K562 (cell line): ENCODE data around the gene FXYD1. TPM values are rescaled to one million over a fixed set of nuclear protein-coding genes. Genes with fewer than 3 reads are reported as not detected.

Source experiments
- ATAC-seq: fragments of 200-7000 bp; cut with Tn5 transposase; 3 replicates; pipeline ENCODE4 v1.9.1; 2020; ENCODE audit warnings: moderate library complexity
- BruUV-seq: library from RNA; stranded (reverse); fragments of 400-500 nt; replicated peaks from 2 replicates; lab custom pipeline; 2021; lab: Mats Ljungman, UMichigan
- CTCF ChIA-PET: fragments of 300-600 bp; formaldehyde crosslinking; extraction: SDS; loops from one replicate; lab custom pipeline; 2021; ENCODE audit warnings: low intra/inter-chr PET ratio; lab: Yijun Ruan, JAX
- POLR2A ChIA-PET: fragments of 300-600, 350-650 bp; sonication (Branson Sonifier 250); formaldehyde crosslinking; extraction: SDS; loops from one replicate; lab custom pipeline; 2021; ENCODE audit warnings: antibody characterized with exemption, inconsistent platforms; lab: Yijun Ruan, JAX
- DNase-seq, 4 experiments: peaks; one replicate each; pipeline versions ENCODE4 v3.0.0 to v3.0.0-alpha.2; 2011 to 2018; ENCODE audit warnings: low spot score in 3 of 4, mixed read lengths in 3 of 4; ENCODE audit errors: extremely low read depth in 1 of 4
- FAIRE-seq: peaks from 2 replicates; lab custom pipeline; 2011; peaks lifted over from hg19 to GRCh38; lab: Jason Lieb, UNC
- H2AFZ ChIP-seq: 2 replicates; pipeline ENCODE4 v1.6.0; 2011; ENCODE audit warnings: low read depth, low read length, control low read depth, inconsistent platforms
- H3K27ac ChIP-seq: fragments of 200-600 bp; 3 replicates; pipeline ENCODE4 v1.8.0; 2011; ENCODE audit warnings: low read depth, mild to moderate bottlenecking, control low read depth, inconsistent platforms, low read length, moderate library complexity, mixed read lengths; ENCODE audit errors: extremely low read depth
- H3K27me3 ChIP-seq, 2 experiments: fragments of 300-600 bp in 1 of 2; 2 replicates in 1 of 2; 3 replicates in 1 of 2; pipeline versions ENCODE4 v1.6.0 to v1.8.0; 2011; ENCODE audit warnings: inconsistent platforms in 2 of 2, low read length in 2 of 2, mild to moderate bottlenecking in 1 of 2, mixed read lengths in 1 of 2, moderate library complexity in 1 of 2; ENCODE audit not compliant: control insufficient read depth in 2 of 2, insufficient read depth in 2 of 2
- H3K36me3 ChIP-seq: fragments of 300-600 bp; 3 replicates; pipeline ENCODE4 v1.8.0; 2011; ENCODE audit warnings: mild to moderate bottlenecking, low read length, inconsistent platforms; ENCODE audit not compliant: control insufficient read depth, insufficient read depth
- H3K4me1 ChIP-seq, 2 experiments: fragments of 200-600 bp in 1 of 2; replicated peaks in 1 of 2; 2 replicates in 1 of 2; 3 replicates in 1 of 2; pipeline versions ENCODE4 v1.5.1 to v1.8.0; 2011; ENCODE audit warnings: inconsistent platforms in 2 of 2, low read length in 2 of 2, mild to moderate bottlenecking in 1 of 2, mixed read lengths in 1 of 2, moderate library complexity in 1 of 2; ENCODE audit not compliant: control insufficient read depth in 2 of 2, insufficient read depth in 2 of 2
- H3K4me2 ChIP-seq: 2 replicates; pipeline ENCODE4 v1.6.1; 2011; ENCODE audit warnings: low read length, control low read depth, inconsistent platforms, mixed read lengths; ENCODE audit not compliant: insufficient read depth
- H3K4me3 ChIP-seq: fragments of 200-600 bp; sonication (generic), shearing (Covaris generic); 2 replicates; pipeline ENCODE4 v1.5.1; 2016; ENCODE audit warnings: control low read depth, inconsistent platforms
- H3K79me2 ChIP-seq: fragments of 200-600 bp; 3 replicates; pipeline ENCODE4 v1.8.0; 2011; ENCODE audit warnings: low read length, inconsistent platforms; ENCODE audit not compliant: control insufficient read depth, insufficient read depth
- H3K9ac ChIP-seq, 2 experiments: 2 replicates each; pipeline versions ENCODE4 v1.6.0 to v1.6.1; 2011; ENCODE audit warnings: low read depth in 2 of 2, low read length in 2 of 2, control low read depth in 1 of 2, inconsistent platforms in 1 of 2, mild to moderate bottlenecking in 1 of 2, mixed read lengths in 1 of 2; ENCODE audit not compliant: insufficient read depth in 1 of 2
- H3K9me1 ChIP-seq: one replicate; pipeline ENCODE4 v1.6.0; 2011; ENCODE audit warnings: inconsistent platforms, mild to moderate bottlenecking, low read length, moderate library complexity; ENCODE audit not compliant: control insufficient read depth, insufficient read depth
- H3K9me3 ChIP-seq: replicated peaks from 2 replicates; pipeline ENCODE4 v1.5.1; 2011; ENCODE audit warnings: low read depth, low read length, inconsistent platforms; ENCODE audit not compliant: control insufficient read depth, insufficient read depth
- H4K20me1 ChIP-seq: replicated peaks from 2 replicates; pipeline ENCODE4 v1.6.1; 2011; ENCODE audit warnings: low read length, inconsistent platforms, mixed read lengths; ENCODE audit not compliant: control insufficient read depth, insufficient read depth
- BCOR ChIP-seq: fragments of 450-650 bp; IDR thresholded peaks from 2 replicates; pipeline ENCODE4 v1.6.1; 2016
- BRCA1 ChIP-seq, 2 experiments: fragments of 450-650 bp in 1 of 2; sonication (generic) in 1 of 2; formaldehyde crosslinking in 1 of 2; IDR thresholded peaks; 2 replicates each; pipeline versions ENCODE4 v1.5.0 to v1.6.1; 2017 to 2020; ENCODE audit warnings: mild to moderate bottlenecking in 1 of 2, missing genetic modification reagents in 1 of 2
- CEBPG ChIP-seq, 3 experiments: fragments of 200-800 bp in 1 of 3; sonication (Bioruptor generic) in 1 of 3; sonication (generic) in 1 of 3; formaldehyde crosslinking in 1 of 3; IDR thresholded peaks in 2 of 3; conservative IDR thresholded peaks in 1 of 3; 2 replicates each; pipeline versions ENCODE4 v1.6.1 to v1.8.0; 2016 to 2022; ENCODE audit warnings: missing compliant biosample characterization in 2 of 3, missing genetic modification characterization in 2 of 3, mild to moderate bottlenecking in 1 of 3, missing genetic modification reagents in 1 of 3
- PRPF4 ChIP-seq: fragments of 200-400 bp; formaldehyde crosslinking; IDR thresholded peaks from one replicate; pipeline ENCODE4 v1.6.1; 2017; ENCODE audit warnings: low read length, low read depth, mild to moderate bottlenecking; ENCODE audit not compliant: insufficient read depth, poor library complexity, severe bottlenecking
- PURB ChIP-seq: sonication (generic); formaldehyde crosslinking; IDR thresholded peaks from 2 replicates; pipeline ENCODE4 v1.9.0; 2021; ENCODE audit warnings: low read depth, mild to moderate bottlenecking, missing genetic modification reagents
- SMARCA5 ChIP-seq: fragments of 450-650 bp; IDR thresholded peaks from 2 replicates; pipeline ENCODE4 v1.6.1; 2016
- STAT5B ChIP-seq: fragments of 250-450 bp; sonication (Bioruptor Pico); IDR thresholded peaks from 2 replicates; pipeline ENCODE4 v1.8.0; 2021; ENCODE audit warnings: mild to moderate bottlenecking, inconsistent platforms
- TCF3 ChIP-seq: sonication (generic); formaldehyde crosslinking; IDR thresholded peaks from 2 replicates; pipeline ENCODE4 v1.4.0; 2020; ENCODE audit warnings: mild to moderate bottlenecking, missing genetic modification reagents
- YY1 ChIP-seq, 3 experiments: IDR thresholded peaks; 2 replicates each; pipeline ENCODE4 v1.6.1; 2011; ENCODE audit warnings: low read length in 2 of 3, mild to moderate bottlenecking in 2 of 3, moderate library complexity in 2 of 3, borderline replicate concordance in 1 of 3, control low read depth in 1 of 3, low read depth in 1 of 3; ENCODE audit not compliant: insufficient read depth in 3 of 3, insufficient replicate concordance in 2 of 3, control insufficient read depth in 1 of 3, insufficient read length in 1 of 3; ENCODE audit errors: extremely low read depth in 1 of 3
- ZNF174 ChIP-seq: fragments of 250-450 bp; sonication (Bioruptor Pico); IDR thresholded peaks from 2 replicates; pipeline ENCODE4 v1.4.0; 2020; ENCODE audit warnings: mild to moderate bottlenecking
- ZNF324 ChIP-seq: fragments of 250-450 bp; sonication (Bioruptor Pico); IDR thresholded peaks from 2 replicates; pipeline ENCODE4 v1.4.0; 2020; ENCODE audit warnings: mild to moderate bottlenecking
- ZNF436 ChIP-seq: fragments of 250-450, 450-650 bp; sonication (Bioruptor Pico); formaldehyde crosslinking; IDR thresholded peaks from 2 replicates; pipeline ENCODE4 v1.7.0; 2020; ENCODE audit warnings: mild to moderate bottlenecking
- WGBS: fragments of 100-300 bp; shearing (Covaris generic); methylation state at CpG from one replicate; pipeline ENCODE4 v1.1.6; 2016; ENCODE audit warnings: low coverage, mixed read lengths; ENCODE audit not compliant: insufficient coverage; ENCODE audit errors: missing lambda C conversion rate; 5-methylcytosine and 5-hydroxymethylcytosine counted together
- in situ Hi-C: fragments of 300-500 bp; cut with MboI; formaldehyde crosslinking; loops from 4 replicates; pipeline ENCODE4 v1.15.0; 2018; ENCODE audit warnings: inconsistent platforms, mixed read lengths
- intact Hi-C: fragments of 100-400 bp; cut with micrococcal nuclease; formaldehyde crosslinking; loops from 2 replicates; pipeline ENCODE4 v1.14.2; 2022
- polyA plus RNA-seq, 8 experiments: library from polyadenylated mRNA; depleted of rRNA in 4 of 8; stranded (reverse) in 5 of 8; unstranded in 3 of 8; fragments of >200 nt; fragmentation: Nextera tagmentation in 2 of 8; fragmentation: Illumina TruSeq in 1 of 8; extraction: Ambion mirVana in 2 of 8; extraction: Trizol in 1 of 8; gene quantifications; 2 replicates each; pipeline versions ENCODE4 v1.2.1 to v1.2.3, GENCODE V29; 2011 to 2014; ENCODE audit warnings: inconsistent platforms in 1 of 8, missing spikeins in 1 of 8
- total RNA-seq, 7 experiments: library from RNA; depleted of rRNA in 6 of 7; stranded (reverse); fragments of >200 nt in 6 of 7; fragmentation: Illumina TruSeq in 2 of 7; extraction: Trizol in 2 of 7; gene quantifications; 2 replicates each; pipeline versions ENCODE4 v1.2.1 to v1.2.3, GENCODE V29; 2011 to 2021; ENCODE audit warnings: low replicate concordance in 1 of 7
- TF ChIP-seq, protein P1 (sequence below): sonication (generic); formaldehyde crosslinking; IDR thresholded peaks from 2 replicates; pipeline ENCODE4 v1.8.0; 2022; ENCODE audit warnings: mild to moderate bottlenecking, low read depth, missing genetic modification reagents
- TF ChIP-seq, protein P2 (sequence below): sonication (generic); formaldehyde crosslinking; IDR thresholded peaks from 2 replicates; pipeline ENCODE4 v1.8.0; 2022; ENCODE audit warnings: mild to moderate bottlenecking, missing genetic modification reagents

Gene FXYD1
- total and polyA plus RNA-seq, 9 of the 15 experiments (the other 6 are each of a cell fraction or from before 2014, with no cell fraction given), result 0.40 to 3.2 (median 1.8) TPM; not detected in 3

DNA sequence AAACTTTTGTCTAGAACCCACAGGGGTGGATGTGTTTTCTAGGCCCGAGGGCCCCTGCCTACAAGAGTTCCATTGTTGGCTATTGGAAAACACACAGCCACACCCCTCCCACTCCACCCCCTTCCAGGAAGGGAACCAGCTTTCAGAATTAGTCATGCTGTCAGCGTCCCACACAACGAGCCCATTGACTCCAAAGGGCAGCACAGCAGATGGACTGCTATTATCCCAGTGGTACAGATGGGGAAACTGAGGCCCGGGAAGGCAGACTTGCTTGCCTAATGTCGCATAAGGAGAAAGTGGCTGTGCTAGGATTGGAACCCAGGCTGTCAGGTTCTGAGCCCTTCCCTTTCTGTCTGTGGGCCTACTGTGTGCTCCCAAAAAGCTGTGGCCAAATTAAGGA lies 31.1 kb upstream of the FXYD1 start (continued):
- TF ChIP-seq YY1 (IDR thresholded peaks at IDR 0.05; ENCODE audit: borderline replicate concordance in 1 of 3, control insufficient read depth in 1 of 3, extremely low read depth in 1 of 3, insufficient read depth in 3 of 3, insufficient read length in 1 of 3, insufficient replicate concordance in 2 of 3, low read depth in 1 of 3, low read length in 2 of 3) (no peak), TCF3 (CRISPR knock-in tag) (no peak), BCOR (peak; percentile 85), SMARCA5 (0 out of 2 replicates have a peak, but pooled peaks have one; percentile 53), ZNF174 (CRISPR knock-in tag) (no peak), ZNF324 (CRISPR knock-in tag) (no peak)
- TF ChIP-seq, protein P1, sequence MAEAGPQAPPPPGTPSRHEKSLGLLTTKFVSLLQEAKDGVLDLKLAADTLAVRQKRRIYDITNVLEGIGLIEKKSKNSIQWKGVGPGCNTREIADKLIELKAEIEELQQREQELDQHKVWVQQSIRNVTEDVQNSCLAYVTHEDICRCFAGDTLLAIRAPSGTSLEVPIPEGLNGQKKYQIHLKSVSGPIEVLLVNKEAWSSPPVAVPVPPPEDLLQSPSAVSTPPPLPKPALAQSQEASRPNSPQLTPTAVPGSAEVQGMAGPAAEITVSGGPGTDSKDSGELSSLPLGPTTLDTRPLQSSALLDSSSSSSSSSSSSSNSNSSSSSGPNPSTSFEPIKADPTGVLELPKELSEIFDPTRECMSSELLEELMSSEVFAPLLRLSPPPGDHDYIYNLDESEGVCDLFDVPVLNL (CRISPR knock-in tag), result no peak

DNA sequence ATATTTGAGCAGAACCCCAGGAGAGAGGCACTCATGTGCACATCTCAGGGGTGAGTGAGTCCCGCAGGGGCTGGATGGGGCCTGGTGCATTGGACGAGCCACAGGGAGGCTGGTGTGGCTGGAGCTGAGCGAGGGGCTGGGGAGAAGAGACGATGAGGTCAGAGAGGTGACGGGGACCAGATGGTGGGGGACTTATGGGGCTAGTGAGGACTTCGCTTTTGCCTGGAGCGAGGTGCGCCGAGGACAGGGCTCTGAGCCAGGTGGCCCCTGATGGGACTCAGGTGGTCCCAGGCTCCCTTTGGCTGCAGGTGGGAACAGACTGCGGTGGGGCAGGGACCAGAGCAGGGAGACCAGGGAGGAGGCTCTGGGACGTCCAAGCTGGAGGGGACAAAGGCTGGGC lies 29.9 kb upstream of the FXYD1 start:
- POLR2A ChIA-PET, result interaction anchor here (0.6 kb wide), 1 partner anchor 11 kb away, joined by 3 read pairs; no protein-coding TSS in a partner anchor
- intact Hi-C loops, result no loop called here
- in situ Hi-C loops, result no loop called here
- Histone ChIP-seq H3K27me3 (no peaks in the 10 kb centered on the region), H4K20me1 (no peaks in the 10 kb centered on the region), H3K4me2 (no peak overlapping the region), H3K27ac (no peak overlapping the region), H3K9me3 (peaks cover 7% of the 10 kb centered on the region), H3K79me2 (no peaks in the 10 kb centered on the region), H3K9me1 (no peaks in the 10 kb centered on the region), H3K36me3 (no peaks in the 10 kb centered on the region), H3K9ac (no peak overlapping the region; a peak in 1 of 4 replicates), H2AFZ (no peak overlapping the region), H3K4me1 (peaks cover 22 to 42% of the 10 kb centered on the region in 2 experiments), H3K4me3 (no peak overlapping the region)
- FAIRE-seq (no peak), ATAC-seq (no peak), DNase-seq (no peak)
- 79% methylated on average over 7 of the region's 11 CpGs for WGBS
- TF ChIP-seq PRPF4 (no peak), BRCA1 (IDR thresholded peaks at IDR 0.05) (no peak), BRCA1 (CRISPR knock-in tag; IDR thresholded peaks at IDR 0.05) (no peak), PURB (no peak), STAT5B (CRISPR knock-in tag) (no peak), ZNF436 (CRISPR knock-in tag) (no peak), CEBPG (CRISPR knock-in tag; IDR thresholded peaks at IDR 0.05) (no peak), CEBPG (tag; conservative IDR thresholded peaks at IDR 0.05 in 1 of 2, IDR thresholded peaks at IDR 0.05 in 1 of 2) (no peak)
- TF ChIP-seq, protein P2, sequence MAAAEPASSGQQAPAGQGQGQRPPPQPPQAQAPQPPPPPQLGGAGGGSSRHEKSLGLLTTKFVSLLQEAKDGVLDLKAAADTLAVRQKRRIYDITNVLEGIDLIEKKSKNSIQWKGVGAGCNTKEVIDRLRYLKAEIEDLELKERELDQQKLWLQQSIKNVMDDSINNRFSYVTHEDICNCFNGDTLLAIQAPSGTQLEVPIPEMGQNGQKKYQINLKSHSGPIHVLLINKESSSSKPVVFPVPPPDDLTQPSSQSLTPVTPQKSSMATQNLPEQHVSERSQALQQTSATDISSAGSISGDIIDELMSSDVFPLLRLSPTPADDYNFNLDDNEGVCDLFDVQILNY (CRISPR knock-in tag), result no peak
- CTCF ChIA-PET, result no interaction called here
- no TSS peak for BruUV-seq
